A204.1 (cell line): ENCODE measurements around the gene MCM8.

Experiments used
- FAIRE-seq: peaks from 2 replicates; lab custom pipeline; 2012; peaks lifted over from hg19 to GRCh38; lab: Jason Lieb, UNC

The MCM8 gene

GRCh38 chr20:5950271-5951031 lies at the start of gene MCM8, which contains the start of gene TRMT6:
TSS of gene MCM8 (plus strand) at chr20:5950652. CDS start at chr20:5952016, 1,364 bp downstream.
TSS of gene TRMT6 (minus strand) at chr20:5950533. CDS start at chr20:5950405, 128 bp downstream.
- FAIRE-seq: peak; percentile 95

GRCh38 chr20:5900908-5901307 lies 49.5 kb upstream of the MCM8 start:
- FAIRE-seq: no peak

- no peak for FAIRE-seq
These were observed 41.5 kb upstream of the MCM8 start for GRCh38 chr20:5908981-5909380.

- FAIRE-seq: no peak
These were observed 40.3 kb upstream of the MCM8 start for GRCh38 chr20:5910186-5910585.

GRCh38 chr20:5913166-5913565 lies 37.3 kb upstream of the MCM8 start:
- no peak for FAIRE-seq

- FAIRE-seq: no peak
These were observed 35.6 kb upstream of the MCM8 start for GRCh38 chr20:5914859-5915258.

GRCh38 chr20:5918856-5919625 lies 31.4 kb upstream of the MCM8 start:
- no peak for FAIRE-seq

- no peak for FAIRE-seq
These were observed 30.6 kb upstream of the MCM8 start for GRCh38 chr20:5919626-5920544.

GRCh38 chr20:5920581-5920980 lies 29.9 kb upstream of the MCM8 start:
- FAIRE-seq: no peak

- no peak for FAIRE-seq
These were observed 27.0 kb upstream of the MCM8 start for GRCh38 chr20:5923493-5923892.

GRCh38 chr20:5925551-5925950 lies 24.9 kb upstream of the MCM8 start:
- no peak for FAIRE-seq

- no peak for FAIRE-seq
These were observed 22.5 kb upstream of the MCM8 start for GRCh38 chr20:5927749-5928462.

GRCh38 chr20:5928836-5929715 lies 21.4 kb upstream of the MCM8 start:
- FAIRE-seq: no peak

GRCh38 chr20:5931411-5931810 lies 19.0 kb upstream of the MCM8 start:
- FAIRE-seq: no peak

GRCh38 chr20:5932796-5933195 lies 17.7 kb upstream of the MCM8 start:
- FAIRE-seq: no peak

- no peak for FAIRE-seq
These were observed 16.5 kb upstream of the MCM8 start for GRCh38 chr20:5933802-5934436.

GRCh38 chr20:5935384-5935783 lies 15.1 kb upstream of the MCM8 start:
- FAIRE-seq: no peak

GRCh38 chr20:5936238-5936637 lies 14.2 kb upstream of the MCM8 start:
- no peak for FAIRE-seq

- FAIRE-seq: no peak
These were observed 11.9 kb upstream of the MCM8 start for GRCh38 chr20:5938456-5939029.

- FAIRE-seq: no peak
These were observed 4.5 kb upstream of the MCM8 start for GRCh38 chr20:5945963-5946362.
